GM12874 (cell line): Measurements from ENCODE around the gene FBRSL1.

ENCODE experiments used
- TF ChIP-seq, protein P1 (sequence below): IDR thresholded peaks from 2 replicates; pipeline ENCODE4 v1.5.1; 2011; ENCODE audit warnings: low read depth, mild to moderate bottlenecking, control low read depth, low read length, moderate library complexity; ENCODE audit not compliant: insufficient read depth

Gene FBRSL1

GRCh38 chr12:132446633-132447326 lies 43.2 kb upstream of the FBRSL1 start:
- TF ChIP-seq, protein P1, sequence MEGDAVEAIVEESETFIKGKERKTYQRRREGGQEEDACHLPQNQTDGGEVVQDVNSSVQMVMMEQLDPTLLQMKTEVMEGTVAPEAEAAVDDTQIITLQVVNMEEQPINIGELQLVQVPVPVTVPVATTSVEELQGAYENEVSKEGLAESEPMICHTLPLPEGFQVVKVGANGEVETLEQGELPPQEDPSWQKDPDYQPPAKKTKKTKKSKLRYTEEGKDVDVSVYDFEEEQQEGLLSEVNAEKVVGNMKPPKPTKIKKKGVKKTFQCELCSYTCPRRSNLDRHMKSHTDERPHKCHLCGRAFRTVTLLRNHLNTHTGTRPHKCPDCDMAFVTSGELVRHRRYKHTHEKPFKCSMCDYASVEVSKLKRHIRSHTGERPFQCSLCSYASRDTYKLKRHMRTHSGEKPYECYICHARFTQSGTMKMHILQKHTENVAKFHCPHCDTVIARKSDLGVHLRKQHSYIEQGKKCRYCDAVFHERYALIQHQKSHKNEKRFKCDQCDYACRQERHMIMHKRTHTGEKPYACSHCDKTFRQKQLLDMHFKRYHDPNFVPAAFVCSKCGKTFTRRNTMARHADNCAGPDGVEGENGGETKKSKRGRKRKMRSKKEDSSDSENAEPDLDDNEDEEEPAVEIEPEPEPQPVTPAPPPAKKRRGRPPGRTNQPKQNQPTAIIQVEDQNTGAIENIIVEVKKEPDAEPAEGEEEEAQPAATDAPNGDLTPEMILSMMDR: no peak

GRCh38 chr12:132447327-132447720 lies 42.6 kb upstream of the FBRSL1 start:
- TF ChIP-seq, protein P1: no peak

DNA sequence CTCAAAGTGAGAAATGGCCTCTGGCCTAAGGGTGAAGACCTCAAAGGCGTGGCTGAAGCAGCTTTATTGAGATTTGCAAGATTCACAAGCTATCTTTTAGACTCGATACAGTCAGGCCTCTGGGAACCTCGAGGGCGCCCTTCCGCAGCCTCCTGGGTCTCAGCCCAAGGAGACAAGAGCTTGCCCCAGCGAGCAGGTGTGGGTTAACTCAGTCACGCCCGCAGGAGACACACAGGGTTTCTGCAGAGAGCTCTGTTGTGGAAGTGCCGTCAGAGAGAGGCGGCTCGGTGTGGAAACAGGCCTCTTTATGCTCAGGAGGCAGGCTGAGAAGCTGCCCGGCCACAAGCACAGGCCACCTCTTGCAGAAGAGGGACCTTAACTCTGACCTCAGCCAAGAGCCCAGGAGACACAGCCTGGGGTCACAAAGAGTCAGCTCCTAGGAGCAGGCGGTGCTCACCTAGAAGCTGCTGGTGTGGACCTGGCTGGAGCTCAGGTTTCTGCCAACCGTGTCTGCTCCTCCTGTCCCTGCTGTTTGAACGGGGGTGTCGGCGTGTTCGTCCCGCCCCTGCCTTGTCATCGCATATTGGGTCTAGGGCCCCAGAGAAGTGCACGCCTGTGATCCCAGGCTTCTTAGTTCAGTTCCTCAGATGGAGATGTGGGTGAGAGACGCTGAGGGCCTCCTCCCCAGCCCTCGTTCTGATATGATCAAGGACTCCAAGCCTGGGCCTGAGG lies 42.1 kb upstream of the FBRSL1 start:
- TF ChIP-seq, protein P1: no peak

DNA sequence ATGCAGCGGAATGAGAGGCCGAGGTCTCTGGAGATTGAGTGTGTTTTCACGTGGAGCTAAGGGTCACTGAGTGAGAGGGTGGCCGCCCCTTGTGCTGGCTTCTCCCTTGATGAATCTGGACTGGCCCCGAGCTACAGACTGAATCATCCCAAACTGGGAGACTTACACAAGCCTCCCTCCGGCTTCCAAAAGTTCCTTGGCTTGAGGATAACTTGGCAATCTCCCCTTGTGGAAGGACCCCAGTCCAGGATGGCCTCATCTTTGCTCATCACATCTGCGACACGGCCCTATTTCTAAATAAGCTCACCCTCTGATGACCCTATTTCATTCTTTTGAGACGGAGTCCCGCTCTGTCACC lies 41.5 kb upstream of the FBRSL1 start:
- TF ChIP-seq, protein P1: no peak

- TF ChIP-seq, protein P1: no peak
Measured at GRCh38 chr12:132449565-132450417, 40.2 kb upstream of the FBRSL1 start.

DNA sequence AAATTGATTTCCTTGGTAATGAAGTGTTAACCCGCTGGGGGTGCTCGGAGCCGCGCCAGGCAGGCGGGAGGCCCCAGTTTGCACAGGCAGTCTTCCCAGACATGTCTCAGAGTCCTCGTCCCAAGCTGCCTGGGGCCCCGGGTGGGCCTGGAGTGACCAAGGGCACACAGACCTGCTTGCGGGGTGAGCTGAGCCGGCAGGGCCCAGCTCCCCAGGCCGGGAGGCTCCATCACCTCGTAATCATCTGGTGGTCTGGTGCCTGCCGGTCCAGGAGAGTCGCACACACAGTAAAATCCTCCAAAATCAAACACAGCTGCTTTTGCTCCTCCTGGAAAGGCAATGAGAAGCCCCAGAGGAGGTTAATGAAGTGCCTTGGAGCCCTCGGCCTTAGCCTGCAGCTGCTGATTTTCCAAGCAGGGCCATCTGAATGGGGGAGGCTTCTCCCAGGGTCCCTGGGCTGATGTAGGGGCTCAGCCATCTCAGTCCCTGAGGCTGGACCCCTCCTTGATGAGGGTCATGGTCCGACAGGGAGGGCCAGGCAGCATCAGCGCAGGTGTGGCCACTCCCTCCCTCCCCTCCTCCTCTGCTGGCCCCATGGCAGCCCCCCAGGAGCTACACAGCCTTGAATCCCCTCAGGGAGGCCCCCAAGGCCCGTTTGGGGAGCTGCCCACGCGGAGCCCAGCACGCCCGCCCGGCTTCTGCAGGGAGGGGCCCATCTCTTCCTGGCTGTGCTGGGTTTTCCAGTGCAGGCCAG lies 39.4 kb upstream of the FBRSL1 start:
- TF ChIP-seq, protein P1: no peak
